Measurements from ENCODE around the gene MUSTN1.

Gene MUSTN1

GRCh38 chr3:52847241-52847640, 12.4 kb upstream of the MUSTN1 start:
- no peak overlapping the region for H3K4me3 ChIP-seq (ENCODE audit: low read depth, low read length)

GRCh38 chr3:52846432-52846965, 11.7 kb upstream of the MUSTN1 start:
- TF ChIP-seq, protein P1, sequence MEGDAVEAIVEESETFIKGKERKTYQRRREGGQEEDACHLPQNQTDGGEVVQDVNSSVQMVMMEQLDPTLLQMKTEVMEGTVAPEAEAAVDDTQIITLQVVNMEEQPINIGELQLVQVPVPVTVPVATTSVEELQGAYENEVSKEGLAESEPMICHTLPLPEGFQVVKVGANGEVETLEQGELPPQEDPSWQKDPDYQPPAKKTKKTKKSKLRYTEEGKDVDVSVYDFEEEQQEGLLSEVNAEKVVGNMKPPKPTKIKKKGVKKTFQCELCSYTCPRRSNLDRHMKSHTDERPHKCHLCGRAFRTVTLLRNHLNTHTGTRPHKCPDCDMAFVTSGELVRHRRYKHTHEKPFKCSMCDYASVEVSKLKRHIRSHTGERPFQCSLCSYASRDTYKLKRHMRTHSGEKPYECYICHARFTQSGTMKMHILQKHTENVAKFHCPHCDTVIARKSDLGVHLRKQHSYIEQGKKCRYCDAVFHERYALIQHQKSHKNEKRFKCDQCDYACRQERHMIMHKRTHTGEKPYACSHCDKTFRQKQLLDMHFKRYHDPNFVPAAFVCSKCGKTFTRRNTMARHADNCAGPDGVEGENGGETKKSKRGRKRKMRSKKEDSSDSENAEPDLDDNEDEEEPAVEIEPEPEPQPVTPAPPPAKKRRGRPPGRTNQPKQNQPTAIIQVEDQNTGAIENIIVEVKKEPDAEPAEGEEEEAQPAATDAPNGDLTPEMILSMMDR (IDR thresholded peaks at IDR 0.05; ENCODE audit: borderline replicate concordance, insufficient read depth, low read depth, low read length), result no peak
- H3K4me3 ChIP-seq (ENCODE audit: low read depth, low read length), result no peak overlapping the region

More at GRCh38 chr3:52847241-52847640, 12.4 kb upstream of the MUSTN1 start:
- TF ChIP-seq, protein P1 (IDR thresholded peaks at IDR 0.05; ENCODE audit: borderline replicate concordance, insufficient read depth, low read depth, low read length), result no peak

DNA sequence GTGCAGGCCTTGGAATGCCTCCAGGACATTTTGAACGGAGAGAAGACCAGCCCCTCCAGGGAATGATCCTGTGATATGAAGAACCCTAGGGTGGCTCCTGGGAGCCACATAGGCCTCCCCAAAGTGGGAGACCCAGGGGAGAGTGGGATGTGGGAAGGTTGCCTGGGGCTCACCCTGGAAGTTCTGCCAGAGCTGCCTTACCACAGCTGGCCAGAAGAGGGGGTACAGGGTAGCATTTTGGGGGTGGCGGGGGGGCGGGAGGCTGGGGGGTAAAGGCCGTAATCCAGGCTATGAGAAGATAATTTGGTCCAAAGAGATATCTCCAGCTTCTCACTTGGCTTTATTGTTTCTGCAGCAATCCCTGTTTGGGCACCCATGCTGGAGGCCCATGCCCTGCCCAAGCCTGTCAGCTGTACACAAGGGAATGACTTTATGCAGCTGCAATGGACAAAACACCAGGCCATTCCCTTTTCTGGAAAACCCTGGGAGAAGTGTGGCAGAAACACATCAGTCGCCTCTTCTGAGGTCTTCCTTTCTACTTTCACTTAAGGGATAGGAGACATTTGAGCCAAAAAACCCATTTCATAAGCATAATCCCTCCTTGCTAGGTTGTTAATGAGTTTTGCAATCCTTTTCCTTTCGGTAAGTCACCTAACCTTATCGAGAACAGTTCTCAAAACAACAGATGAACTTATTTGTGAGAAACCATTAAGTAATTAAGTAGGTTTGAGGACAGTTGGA, 11.0 kb upstream of the MUSTN1 start:
- TF ChIP-seq, protein P1 (IDR thresholded peaks at IDR 0.05; ENCODE audit: borderline replicate concordance, insufficient read depth, low read depth, low read length), result peak; percentile 46; the same call in 1 of the 2 replicates
- H3K4me3 ChIP-seq (ENCODE audit: low read depth, low read length), result no peak overlapping the region

DNA sequence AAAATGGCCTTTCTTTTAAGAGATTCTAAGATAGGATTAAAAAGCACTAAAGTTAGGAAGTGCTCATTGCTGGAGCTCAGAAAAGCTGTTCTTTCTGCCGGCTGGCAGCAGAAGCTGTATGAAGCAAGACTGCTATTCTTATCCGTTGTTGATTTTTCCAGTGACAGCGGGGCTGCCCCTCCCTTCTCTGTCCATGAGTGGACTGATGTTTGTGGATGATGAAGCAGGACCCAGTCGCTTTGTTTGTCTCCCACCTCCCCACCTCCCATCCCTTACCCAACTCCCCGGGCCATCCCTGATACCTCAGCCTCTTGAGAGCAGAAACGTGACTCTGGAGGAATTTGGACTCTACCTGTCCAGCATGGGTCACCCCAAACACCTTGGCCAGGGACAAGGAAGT, 10.3 kb upstream of the MUSTN1 start:
- H3K4me3 ChIP-seq (ENCODE audit: low read depth, low read length), result no peak overlapping the region
- TF ChIP-seq, protein P1 (IDR thresholded peaks at IDR 0.05; ENCODE audit: borderline replicate concordance, insufficient read depth, low read depth, low read length), result no peak

- no peak overlapping the region for H3K4me3 ChIP-seq (ENCODE audit: low read depth, low read length)
- TF ChIP-seq, protein P1 (IDR thresholded peaks at IDR 0.05; ENCODE audit: borderline replicate concordance, insufficient read depth, low read depth, low read length), result no peak
Observed at GRCh38 chr3:52844290-52844975, 9.6 kb upstream of the MUSTN1 start.

DNA sequence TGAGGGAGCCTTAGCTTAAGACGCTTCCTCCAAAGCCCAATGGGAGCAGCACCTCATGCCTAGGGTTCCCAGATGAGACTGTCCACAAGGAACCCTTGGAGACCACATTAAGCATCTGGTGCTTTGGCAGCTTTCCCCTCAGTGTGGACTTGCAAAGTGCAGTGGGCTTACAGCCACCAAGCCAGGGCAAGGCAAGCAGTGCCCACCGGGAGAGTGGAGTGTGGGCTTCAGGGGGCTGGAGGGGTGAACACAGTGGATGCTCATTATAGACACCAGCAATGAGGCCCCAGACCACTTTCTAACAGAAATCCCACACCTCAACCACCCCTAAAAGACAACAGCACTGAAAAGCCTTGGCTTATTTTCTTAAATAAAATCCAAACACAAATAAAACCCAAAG, 9.1 kb upstream of the MUSTN1 start:
- TF ChIP-seq, protein P1 (IDR thresholded peaks at IDR 0.05; ENCODE audit: borderline replicate concordance, insufficient read depth, low read depth, low read length), result no peak
- H3K4me3 ChIP-seq (ENCODE audit: low read depth, low read length), result no peak overlapping the region
